IPS DF 6.9 (cell line): Measurements from ENCODE around the gene PTPRG.

Source experiments
- DNase-seq: peaks from one replicate; pipeline ENCODE4 v3.0.0-alpha.2; 2013; ENCODE audit warnings: low read depth, low spot score
- H3K27ac ChIP-seq: one replicate; pipeline ENCODE4 v1.5.1; 2013; ENCODE audit warnings: low read length, control low read depth
- H3K27me3 ChIP-seq: 2 replicates; pipeline ENCODE4 v1.6.1; 2013; ENCODE audit warnings: mild to moderate bottlenecking, low read length; ENCODE audit not compliant: control insufficient read depth, insufficient read depth
- H3K36me3 ChIP-seq: 2 replicates; pipeline ENCODE4 v1.6.1; 2013; ENCODE audit warnings: low read length; ENCODE audit not compliant: control insufficient read depth, insufficient read depth
- H3K4me1 ChIP-seq: 2 replicates; pipeline ENCODE4 v1.6.1; 2013; ENCODE audit warnings: low read length; ENCODE audit not compliant: control insufficient read depth, insufficient read depth
- H3K4me3 ChIP-seq: 2 replicates; pipeline ENCODE4 v1.5.1; 2013; ENCODE audit warnings: mild to moderate bottlenecking, low read length
- H3K9me3 ChIP-seq: 2 replicates; pipeline ENCODE4 v1.6.1; 2013; ENCODE audit warnings: low read length, inconsistent platforms; ENCODE audit not compliant: control insufficient read depth, insufficient read depth
- WGBS: extraction: QIAGEN DNeasy Blood & Tissue Kit; methylation state at CpG from one replicate; pipeline ENCODE4 v1.1.7; 2013; ENCODE audit warnings: mixed read lengths, missing lambda C conversion rate; ENCODE audit not compliant: insufficient read length, insufficient coverage; 5-methylcytosine and 5-hydroxymethylcytosine counted together

PTPRG gene

DNA sequence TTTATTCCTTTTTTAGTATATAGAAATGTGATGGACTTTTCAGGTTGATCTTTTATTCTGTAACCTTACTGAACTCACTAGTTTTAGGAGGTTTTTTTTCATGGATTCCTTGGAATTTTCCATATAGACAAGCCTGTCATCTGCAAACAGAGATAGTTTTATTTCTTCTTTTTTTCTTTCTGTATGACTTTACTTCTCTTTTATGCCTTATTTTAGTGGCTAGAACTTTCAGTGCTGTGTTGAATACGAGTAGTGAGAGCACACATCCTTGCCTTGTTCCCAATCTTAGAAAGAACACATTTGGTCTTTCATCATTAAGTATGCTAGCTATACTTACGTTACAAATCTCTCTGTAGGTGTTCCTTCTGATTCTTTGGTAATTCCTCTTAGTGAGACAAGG is 336.5 kb downstream of the PTPRG start:
- no peaks in the 10 kb centered on the region for H3K36me3 ChIP-seq
- DNase-seq: no peak
- WGBS: no CpG with 5 or more reads among the region's 2 CpGs
- no peaks in the 10 kb centered on the region for H3K27me3 ChIP-seq
- no peak overlapping the region for H3K27ac ChIP-seq
- peaks cover 1% of the 10 kb centered on the region for H3K4me1 ChIP-seq
- no peaks in the 10 kb centered on the region for H3K9me3 ChIP-seq
- H3K4me3 ChIP-seq: no peak overlapping the region

DNA sequence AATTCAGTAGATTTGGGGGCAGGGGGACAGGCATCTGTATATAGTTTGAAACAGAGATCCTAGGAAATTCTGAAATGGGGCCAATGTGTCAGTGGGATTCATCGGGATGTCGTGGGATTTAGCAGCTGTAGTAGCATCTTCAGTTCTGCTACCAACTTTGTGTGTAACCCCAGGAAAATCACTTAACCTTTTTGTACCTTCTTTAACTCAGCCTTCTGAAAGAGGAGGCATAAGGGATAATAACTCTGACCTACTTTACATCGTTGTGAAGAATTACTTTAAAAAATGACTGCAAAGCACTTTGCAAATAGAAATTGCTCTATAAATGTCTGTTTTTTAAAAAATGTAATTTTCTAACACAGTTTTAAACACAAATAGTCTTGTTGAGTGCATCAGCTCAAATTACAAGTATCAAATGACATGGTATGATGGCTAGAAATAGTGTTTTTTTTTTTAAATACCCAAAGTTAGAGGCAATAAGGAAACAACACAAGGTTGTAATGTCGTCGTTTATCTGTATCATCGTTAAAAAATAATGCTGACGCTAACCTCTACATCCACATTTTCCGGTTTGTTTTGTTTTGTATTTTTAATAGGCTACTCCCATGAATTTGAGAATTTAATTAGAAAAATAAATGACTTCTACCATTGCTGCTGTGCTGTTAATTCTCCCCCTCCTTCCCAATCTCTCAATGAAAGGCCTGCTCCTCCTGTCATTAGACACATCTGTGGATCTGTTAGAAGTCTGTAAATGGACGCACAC is 338.5 kb downstream of the PTPRG start:
- no CpG with 5 or more reads among the region's 9 CpGs for WGBS
- DNase-seq: no peak
- no peak overlapping the region for H3K4me3 ChIP-seq
- no peak overlapping the region for H3K27ac ChIP-seq
- no peaks in the 10 kb centered on the region for H3K36me3 ChIP-seq
- H3K9me3 ChIP-seq: no peaks in the 10 kb centered on the region
- H3K27me3 ChIP-seq: no peaks in the 10 kb centered on the region
- peaks cover 5% of the 10 kb centered on the region; the same call in 1 of the 2 replicates for H3K4me1 ChIP-seq

DNA sequence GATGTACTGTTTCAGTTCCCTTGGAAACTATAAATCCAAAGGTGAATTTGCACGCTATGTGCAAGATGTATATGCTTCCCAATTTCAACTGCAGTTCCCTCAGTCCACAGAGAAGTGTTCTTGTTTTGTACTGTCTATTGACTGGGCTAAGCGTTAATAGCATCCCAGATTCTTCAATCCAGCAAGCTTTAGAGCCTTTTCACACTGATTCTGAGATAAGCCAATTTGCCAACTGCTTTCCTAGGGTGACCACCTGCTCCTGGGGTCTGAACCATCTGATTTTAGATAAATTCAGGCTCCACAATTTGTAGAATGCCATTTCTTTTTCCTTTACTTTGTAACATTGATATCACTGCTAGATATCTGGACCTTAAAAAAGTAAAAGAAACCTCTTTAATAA is 340.1 kb downstream of the PTPRG start:
- WGBS: no CpG with 5 or more reads among the region's 2 CpGs
- H3K4me3 ChIP-seq: no peak overlapping the region
- no peaks in the 10 kb centered on the region for H3K27me3 ChIP-seq
- H3K27ac ChIP-seq: no peak overlapping the region
- no peaks in the 10 kb centered on the region for H3K36me3 ChIP-seq
- no peak for DNase-seq
- peaks cover 5% of the 10 kb centered on the region; the same call in 1 of the 2 replicates for H3K4me1 ChIP-seq
- no peaks in the 10 kb centered on the region for H3K9me3 ChIP-seq

DNA sequence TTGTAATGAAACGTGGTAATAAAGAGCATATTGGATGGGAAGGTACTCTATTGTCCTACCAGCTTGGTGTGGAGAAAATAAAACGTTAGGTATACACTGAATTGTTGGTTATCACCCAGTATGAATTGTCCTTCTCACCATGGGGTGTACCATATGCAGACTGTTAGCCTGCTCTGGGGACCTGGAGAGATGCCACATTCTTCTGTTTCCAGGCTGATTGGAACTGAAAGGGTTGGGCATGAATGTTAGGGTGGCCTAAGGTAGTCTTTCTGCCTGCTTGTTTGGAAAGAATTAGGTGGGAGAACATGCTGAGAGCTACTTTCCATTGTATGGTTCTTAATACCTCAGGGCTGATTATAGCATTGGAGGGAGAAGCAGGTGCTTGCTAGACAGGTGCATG is 340.6 kb downstream of the PTPRG start:
- DNase-seq: no peak
- H3K27ac ChIP-seq: no peak overlapping the region
- no peak overlapping the region for H3K4me3 ChIP-seq
- no peaks in the 10 kb centered on the region for H3K36me3 ChIP-seq
- no CpG with 5 or more reads among the region's 2 CpGs for WGBS
- H3K4me1 ChIP-seq: peaks cover 5% of the 10 kb centered on the region; the same call in 1 of the 2 replicates
- no peaks in the 10 kb centered on the region for H3K9me3 ChIP-seq
- H3K27me3 ChIP-seq: no peaks in the 10 kb centered on the region

DNA sequence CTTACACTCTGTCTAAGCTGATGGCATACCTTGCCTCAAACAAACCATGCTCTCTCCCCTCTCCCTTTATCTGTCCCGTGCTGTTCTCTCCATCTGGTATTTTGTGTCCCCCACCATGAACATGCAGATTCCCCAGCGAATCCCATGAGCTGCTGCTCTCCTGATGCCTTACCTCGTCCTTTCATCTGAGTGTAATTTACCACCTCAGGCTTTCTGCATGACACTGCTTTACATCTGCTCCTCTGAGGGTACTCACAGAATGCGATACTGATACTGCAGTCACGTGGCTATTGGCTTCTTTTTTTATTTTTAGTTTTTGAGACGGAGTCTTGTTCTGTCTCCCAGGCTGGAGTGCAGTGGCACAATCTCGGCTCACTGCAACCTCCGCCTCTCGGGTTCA is 341.7 kb downstream of the PTPRG start:
- no peak overlapping the region for H3K27ac ChIP-seq
- peaks cover 5% of the 10 kb centered on the region; the same call in 1 of the 2 replicates for H3K4me1 ChIP-seq
- DNase-seq: no peak

DNA sequence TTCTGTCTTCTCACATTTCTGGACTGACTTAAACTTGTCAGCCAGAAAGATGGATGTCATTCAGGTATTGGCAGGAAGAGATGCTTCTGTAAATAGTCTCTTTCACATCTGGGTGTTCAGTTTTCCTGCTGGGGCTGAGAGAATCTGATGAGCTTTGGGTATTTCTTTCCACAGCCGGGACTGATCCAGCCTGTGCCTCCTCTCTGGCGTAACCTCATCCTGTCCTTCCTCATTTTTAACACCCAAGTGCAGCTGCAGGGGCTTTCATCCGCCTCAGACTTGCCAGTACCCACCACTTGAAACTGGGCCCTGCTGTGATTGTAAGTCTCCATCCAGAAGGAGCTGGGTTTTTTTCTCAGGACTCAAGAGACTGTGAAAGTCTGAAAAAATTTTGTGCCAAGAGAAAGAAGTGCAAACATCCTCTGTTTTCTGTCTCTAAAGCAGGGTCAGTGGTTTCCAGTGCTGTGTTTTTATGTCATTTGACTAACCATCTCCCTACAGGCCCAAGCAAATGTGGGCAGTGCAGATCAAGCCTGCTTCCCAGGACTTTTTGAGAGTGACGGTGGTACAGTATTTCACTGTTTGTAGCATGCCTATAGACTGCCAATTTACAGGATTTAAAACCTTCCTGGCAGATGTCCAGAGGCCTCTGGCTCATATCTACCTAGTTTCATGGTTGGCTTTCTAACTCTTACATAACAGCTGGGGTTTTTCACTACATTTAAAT is 342.7 kb downstream of the PTPRG start:
- no peak overlapping the region for H3K27ac ChIP-seq
- no peaks in the 10 kb centered on the region for H3K36me3 ChIP-seq
- peaks cover 5% of the 10 kb centered on the region; the same call in 1 of the 2 replicates for H3K4me1 ChIP-seq
- H3K27me3 ChIP-seq: no peaks in the 10 kb centered on the region
- no peak for DNase-seq
- WGBS: no CpG with 5 or more reads among the region's 4 CpGs
- H3K4me3 ChIP-seq: no peak overlapping the region
- no peaks in the 10 kb centered on the region for H3K9me3 ChIP-seq

More for the DNA sequence above, 341.7 kb downstream of the PTPRG start:
- no peaks in the 10 kb centered on the region for H3K9me3 ChIP-seq
- no peaks in the 10 kb centered on the region for H3K27me3 ChIP-seq
- no peak overlapping the region for H3K4me3 ChIP-seq
- H3K36me3 ChIP-seq: no peaks in the 10 kb centered on the region
- WGBS: no CpG with 5 or more reads among the region's 9 CpGs

DNA sequence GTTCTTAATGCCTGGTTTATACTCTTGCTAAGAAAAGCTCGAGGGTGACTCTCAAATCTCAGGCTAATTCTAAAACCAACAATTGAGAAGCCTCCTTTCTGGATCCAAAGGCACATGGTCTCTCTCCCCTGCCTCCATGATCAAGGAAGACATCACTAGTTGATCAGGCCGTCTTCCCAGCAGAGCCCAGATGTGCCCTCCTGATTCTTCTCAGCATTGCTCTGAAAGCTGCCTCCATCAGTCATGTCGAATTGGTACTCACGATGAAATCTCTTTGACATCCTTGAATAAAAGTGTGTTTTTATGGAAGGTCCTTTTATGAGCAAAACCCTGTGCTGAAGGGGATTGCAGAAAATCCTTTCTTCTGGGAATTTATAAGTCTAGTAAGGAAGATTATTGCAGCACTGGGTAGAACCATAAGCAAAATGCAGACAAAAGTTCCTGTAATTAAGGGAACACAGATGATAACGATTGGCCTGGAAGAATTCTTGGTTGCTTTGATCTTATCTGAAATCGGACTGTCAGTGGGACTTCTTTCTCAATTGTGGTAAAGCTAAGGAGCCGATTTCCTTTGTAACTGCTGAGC is 345.9 kb downstream of the PTPRG start:
- peaks cover 6% of the 10 kb centered on the region; the same call in 1 of the 2 replicates for H3K4me1 ChIP-seq
- H3K27me3 ChIP-seq: no peaks in the 10 kb centered on the region
- no CpG with 5 or more reads among the region's 7 CpGs for WGBS
- no peaks in the 10 kb centered on the region for H3K36me3 ChIP-seq
- H3K27ac ChIP-seq: no peak overlapping the region
- DNase-seq: no peak
- H3K4me3 ChIP-seq: no peak overlapping the region
- H3K9me3 ChIP-seq: no peaks in the 10 kb centered on the region

DNA sequence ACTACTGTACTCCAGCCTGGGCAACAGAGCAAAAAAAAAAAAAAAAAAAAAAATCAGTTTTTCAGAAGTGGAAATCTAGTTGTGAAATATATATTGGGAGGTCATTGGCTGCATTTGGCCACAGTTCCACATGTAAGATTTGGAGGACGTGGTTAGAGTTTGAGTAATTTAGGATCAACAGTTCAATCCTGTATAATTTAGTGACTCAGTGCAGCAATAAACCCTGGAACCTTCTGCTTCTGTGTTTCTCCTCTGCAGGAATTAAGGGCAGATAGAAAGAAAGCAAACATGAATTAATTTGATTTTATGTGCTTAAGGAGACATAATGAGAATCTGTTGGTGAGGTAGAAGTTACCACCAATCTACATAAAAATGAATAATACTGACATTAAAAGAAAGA is 347.0 kb downstream of the PTPRG start:
- H3K36me3 ChIP-seq: no peaks in the 10 kb centered on the region
- WGBS: no CpG with 5 or more reads among the region's 1 CpG
- no peak overlapping the region for H3K4me3 ChIP-seq
- no peak for DNase-seq
- H3K27me3 ChIP-seq: no peaks in the 10 kb centered on the region
- H3K27ac ChIP-seq: no peak overlapping the region
- H3K9me3 ChIP-seq: no peaks in the 10 kb centered on the region
- peaks cover 1% of the 10 kb centered on the region; the same call in 1 of the 2 replicates for H3K4me1 ChIP-seq

DNA sequence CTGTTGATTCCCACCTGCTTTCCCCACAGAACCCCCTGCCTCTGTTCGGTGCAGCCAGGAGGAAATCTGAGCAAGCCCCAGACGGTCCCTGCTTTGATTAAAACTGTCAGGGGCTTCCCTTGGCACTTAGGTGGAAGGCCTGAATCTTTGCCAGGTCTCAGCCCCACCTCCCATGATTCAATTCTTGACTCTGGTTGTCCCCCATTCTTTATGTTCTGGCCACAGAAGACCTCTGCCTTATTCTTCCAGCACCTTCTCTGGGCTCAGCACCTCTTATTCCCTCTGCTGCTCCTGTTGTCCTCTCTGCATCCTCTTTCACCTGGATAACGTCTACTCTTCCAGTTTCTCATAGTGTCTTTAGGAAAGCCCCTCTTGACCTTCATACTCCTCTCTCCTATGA is 349.4 kb downstream of the PTPRG start:
- Histone ChIP-seq H3K9me3 (no peaks in the 10 kb centered on the region), H3K27ac (no peak overlapping the region), H3K4me1 (peaks cover 1% of the 10 kb centered on the region; the same call in 1 of the 2 replicates), H3K27me3 (no peaks in the 10 kb centered on the region), H3K4me3 (no peak overlapping the region), H3K36me3 (no peaks in the 10 kb centered on the region)
- WGBS: no CpG with 5 or more reads among the region's 3 CpGs
- DNase-seq: no peak

DNA sequence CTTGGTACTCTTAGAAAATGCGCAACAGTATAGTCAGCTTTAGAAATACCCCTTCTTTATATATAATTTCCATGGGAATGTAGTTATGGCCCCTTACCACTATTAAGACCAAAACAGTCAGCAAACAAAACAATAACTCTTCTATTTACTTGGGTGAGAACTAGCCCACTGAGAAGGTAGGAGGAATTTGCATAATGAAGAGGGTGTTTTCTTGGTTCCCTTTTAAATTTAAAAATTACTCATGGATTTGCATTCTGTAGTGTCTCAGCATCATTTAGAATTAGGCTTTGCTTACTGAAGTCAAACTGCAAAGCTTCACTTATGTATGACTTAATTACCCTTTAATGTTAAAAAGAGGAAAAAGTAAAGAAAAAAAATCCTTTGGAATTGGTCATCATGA is 350.8 kb downstream of the PTPRG start:
- no CpG with 5 or more reads among the region's 1 CpG for WGBS
- Histone ChIP-seq H3K9me3 (no peaks in the 10 kb centered on the region), H3K27ac (no peak overlapping the region), H3K36me3 (no peaks in the 10 kb centered on the region), H3K4me1 (peaks cover 1% of the 10 kb centered on the region; the same call in 1 of the 2 replicates), H3K4me3 (no peak overlapping the region), H3K27me3 (no peaks in the 10 kb centered on the region)
- no peak for DNase-seq
